ENCODE results near the gene GNPTG.

Gene GNPTG

DNA sequence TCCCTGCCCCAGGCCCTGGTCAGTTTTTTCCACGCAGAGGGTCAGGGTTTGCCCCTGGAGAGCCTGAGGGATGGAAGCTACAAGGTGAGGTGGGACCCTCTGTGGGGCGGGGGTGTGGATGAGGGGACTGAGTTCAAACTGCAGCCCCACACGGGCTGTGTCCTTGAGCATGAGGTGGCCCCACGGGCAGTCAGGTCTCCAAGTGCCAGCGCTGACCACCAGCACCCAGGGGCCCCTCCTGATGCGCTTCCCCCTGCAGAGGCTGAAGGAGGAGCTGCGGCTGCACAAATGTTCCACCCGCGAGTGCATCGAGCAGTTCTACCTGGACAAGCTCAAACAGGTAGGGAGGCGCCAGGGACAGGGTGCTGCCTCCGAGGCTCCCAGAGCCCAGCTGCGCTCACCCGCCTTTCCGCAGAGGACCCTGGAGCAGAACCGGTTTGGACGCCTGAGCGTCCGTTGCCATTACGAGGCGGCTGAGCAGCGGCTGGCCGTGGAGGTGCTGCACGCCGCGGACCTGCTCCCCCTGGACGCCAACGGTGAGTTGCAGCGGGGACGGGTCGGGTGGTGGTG, 4.4 kb upstream of the GNPTG start:
- DNase-seq (ENCODE audit: low read depth in 2 of 3, low spot score in 2 of 3) = no peak

DNA sequence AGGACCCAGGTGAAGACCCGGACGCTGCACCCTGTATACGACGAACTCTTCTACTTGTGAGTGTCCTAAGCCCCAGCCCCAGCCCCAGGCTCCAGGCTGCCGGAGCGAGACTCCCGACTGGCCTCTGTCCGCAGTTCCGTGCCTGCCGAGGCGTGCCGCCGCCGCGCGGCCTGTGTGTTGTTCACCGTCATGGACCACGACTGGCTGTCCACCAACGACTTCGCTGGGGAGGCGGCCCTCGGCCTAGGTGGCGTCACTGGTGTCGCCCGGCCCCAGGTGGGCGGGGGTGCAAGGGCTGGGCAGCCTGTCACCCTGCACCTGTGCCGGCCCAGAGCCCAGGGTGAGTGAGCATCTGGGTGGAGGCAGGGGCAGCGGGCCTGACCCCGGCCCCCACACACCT, 3.8 kb upstream of the GNPTG start:
- no peak for DNase-seq (ENCODE audit: low read depth in 2 of 3, low spot score in 2 of 3)

DNA sequence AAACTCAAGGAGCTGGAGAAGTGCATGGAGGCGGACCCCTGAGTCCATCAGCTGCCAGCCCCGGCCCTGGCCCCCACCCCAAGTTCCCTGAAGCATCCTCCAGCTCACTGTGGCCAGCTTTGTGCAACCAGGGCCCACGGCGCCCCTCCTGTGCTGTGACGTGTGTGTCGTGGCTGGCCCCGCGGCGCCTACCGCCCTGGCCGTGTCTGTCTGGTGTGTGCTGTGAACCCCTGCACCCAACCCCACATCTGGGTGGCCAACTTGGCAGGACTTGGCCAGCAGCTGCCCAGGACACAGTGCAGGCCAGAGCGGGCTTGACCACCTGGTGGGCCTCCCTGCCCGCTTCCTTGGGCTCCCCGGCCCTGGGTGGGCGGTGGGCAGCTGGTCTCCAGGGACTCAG, 3.3 kb upstream of the GNPTG start:
- no peak for DNase-seq (ENCODE audit: low read depth in 2 of 3, low spot score in 2 of 3)

DNA sequence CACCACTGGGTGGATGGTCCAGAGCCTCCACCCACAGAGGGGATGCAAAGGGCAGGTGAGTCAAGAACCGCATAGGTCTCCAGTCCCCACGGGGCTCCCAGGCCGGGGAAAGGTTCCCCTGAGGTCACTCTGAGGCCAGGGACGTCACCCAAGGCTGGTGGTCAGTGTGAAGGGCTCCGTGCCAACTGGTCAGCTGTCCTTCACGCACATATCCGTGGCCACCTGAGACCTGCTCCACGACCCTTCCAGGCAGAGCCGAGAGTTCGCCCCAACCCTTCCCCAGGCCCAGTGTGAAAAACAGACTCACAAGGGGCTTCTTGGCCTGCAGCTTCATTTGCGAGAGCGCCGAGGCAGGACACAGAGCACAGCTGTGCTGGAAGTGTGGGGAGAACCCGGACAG, 2.8 kb upstream of the GNPTG start:
- no peak for DNase-seq (ENCODE audit: low read depth in 2 of 3, low spot score in 2 of 3)

DNA sequence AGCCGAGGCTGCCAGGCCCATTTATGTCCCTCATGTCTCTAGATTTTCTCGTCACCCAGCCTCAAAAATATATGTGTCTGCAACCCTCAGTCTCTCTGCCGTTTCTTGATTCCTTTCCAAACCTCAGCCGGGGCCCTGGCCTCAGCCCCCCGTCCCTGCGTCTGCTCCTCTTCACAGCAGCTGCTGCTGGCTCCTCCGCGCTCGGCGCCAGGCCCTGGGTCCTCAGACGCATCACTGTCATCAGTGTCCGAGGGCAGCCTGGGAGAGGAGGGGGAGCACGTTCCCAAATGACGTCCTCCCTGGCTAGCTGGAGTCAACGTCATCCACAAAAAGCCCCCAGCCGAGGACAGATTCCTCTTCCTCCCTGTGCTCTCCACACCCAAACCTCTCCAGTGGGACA, 2.4 kb upstream of the GNPTG start:
- DNase-seq (ENCODE audit: low read depth in 2 of 3, low spot score in 2 of 3) = no peak

DNA sequence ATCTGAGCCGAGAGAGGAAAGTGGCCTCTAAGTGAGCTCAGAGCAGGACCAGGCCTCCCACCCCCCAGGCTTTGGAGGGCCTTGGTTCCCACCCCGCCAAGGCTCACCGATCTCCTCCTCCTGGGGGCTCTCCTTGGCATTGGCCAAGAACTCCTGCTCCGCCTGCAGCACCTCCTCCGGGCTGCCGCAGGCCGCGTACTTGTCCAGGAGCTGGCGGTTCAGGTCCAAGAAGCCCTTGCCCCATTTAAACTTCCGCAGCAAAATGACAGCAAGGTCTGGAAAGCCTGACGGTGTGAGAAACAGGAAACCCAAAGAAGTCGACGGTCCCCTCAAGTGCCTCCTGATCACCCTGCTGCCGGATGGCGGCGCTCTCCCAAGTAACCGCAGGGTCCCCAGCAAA, 1.8 kb upstream of the GNPTG start:
- no peak for DNase-seq (ENCODE audit: low read depth in 2 of 3, low spot score in 2 of 3)

DNA sequence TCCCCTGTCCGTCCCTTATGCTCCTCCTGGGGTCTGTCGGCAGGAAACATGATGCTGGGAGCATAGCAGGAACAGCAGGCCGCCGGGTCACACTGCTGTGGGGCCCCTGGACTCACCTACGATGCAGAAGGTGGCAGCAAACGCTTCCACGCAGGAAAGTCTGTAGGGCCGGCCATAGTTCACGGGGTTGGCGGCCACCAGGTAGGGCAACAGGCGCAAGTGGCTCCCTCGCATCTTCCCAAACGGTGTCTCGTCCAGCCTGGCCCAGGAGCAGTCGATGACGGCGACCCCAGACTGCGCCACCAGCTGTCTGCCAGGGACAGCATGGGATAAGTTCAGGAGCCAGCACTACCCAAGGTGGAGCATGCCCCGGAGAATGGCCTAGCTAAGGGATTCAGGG, 1.0 kb upstream of the GNPTG start:
- no peak for DNase-seq (ENCODE audit: low read depth in 2 of 3, low spot score in 2 of 3)

DNA sequence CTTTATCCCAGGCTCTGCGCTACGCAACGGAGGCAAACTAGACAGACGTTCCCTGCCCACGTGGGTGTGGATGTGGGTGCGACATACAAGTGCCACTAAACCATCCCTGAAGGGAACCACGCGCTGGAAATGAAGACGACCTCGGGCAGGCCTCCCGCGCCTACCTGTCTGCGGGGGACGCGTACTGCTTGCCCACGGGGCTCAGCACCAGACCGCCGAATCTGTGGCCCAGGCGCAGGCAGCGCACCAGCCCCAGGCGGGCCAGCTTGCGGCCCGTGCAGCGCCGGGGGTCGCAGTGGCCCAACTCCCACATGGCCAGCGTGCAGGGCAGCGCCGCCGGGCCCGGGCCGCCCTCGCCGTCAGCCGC, 533 bp upstream of the GNPTG start:
- no peak for DNase-seq (ENCODE audit: low read depth in 2 of 3, low spot score in 2 of 3)

DNA sequence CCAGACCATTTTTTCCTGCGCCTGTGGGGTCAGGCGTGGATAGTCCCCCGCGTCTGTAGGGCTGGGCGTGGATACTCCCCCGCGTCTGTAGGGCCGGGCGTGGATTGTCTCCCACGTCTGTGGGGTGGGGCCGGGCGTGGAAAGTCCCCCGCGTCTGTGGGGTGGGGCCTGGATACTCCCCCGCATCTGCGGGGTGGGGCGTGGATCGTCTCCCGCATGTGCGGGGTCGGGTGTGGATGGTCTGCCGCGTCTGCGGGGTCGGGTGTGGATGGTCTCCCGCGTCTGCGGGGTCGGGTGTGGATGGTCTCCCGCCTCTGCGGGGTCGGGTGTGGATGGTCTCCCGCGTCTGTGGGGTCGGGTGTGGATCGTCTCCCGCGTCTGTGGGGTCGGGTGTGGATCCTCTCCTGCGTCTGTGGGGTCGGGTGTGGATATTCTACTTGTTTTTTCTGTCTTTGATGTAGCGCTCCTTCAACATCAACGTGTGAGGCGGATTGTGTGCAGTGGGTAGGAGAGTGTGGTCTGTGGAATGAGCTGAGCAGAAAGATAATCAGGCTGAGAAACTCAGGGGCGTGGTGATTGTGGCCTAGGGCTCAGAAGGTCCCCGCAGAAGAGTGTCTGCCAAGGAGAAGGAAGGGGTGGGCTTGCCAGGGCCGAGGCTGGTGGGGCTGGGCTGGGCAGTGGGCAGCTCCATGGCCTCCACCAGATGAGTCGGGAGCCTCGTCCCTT, 3.2 kb downstream of the GNPTG start:
- DNase-seq (ENCODE audit: low read depth in 2 of 3, low spot score in 2 of 3) = no peak

DNA sequence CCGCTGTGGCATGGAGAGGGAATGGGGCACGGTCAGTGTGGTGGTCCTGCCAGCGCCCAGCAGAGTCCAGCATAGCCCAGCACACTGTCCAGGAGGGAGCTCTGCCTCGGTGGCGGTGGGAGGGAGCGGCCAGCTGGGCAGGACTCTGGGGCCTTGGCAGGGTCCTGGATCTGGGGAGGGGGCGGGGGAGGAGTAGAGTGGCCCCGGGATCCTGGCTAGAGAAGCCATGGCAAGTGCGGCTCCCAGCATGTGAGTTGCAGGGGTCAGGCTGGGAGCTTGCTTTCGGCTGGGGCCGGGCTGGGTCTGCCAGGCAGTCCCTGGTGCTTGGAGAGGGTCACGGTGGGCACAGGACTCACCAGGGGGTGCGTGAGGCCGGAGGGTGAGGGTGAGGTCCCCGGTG, 3.9 kb downstream of the GNPTG start:
- no peak for DNase-seq (ENCODE audit: low read depth in 2 of 3, low spot score in 2 of 3)

DNA sequence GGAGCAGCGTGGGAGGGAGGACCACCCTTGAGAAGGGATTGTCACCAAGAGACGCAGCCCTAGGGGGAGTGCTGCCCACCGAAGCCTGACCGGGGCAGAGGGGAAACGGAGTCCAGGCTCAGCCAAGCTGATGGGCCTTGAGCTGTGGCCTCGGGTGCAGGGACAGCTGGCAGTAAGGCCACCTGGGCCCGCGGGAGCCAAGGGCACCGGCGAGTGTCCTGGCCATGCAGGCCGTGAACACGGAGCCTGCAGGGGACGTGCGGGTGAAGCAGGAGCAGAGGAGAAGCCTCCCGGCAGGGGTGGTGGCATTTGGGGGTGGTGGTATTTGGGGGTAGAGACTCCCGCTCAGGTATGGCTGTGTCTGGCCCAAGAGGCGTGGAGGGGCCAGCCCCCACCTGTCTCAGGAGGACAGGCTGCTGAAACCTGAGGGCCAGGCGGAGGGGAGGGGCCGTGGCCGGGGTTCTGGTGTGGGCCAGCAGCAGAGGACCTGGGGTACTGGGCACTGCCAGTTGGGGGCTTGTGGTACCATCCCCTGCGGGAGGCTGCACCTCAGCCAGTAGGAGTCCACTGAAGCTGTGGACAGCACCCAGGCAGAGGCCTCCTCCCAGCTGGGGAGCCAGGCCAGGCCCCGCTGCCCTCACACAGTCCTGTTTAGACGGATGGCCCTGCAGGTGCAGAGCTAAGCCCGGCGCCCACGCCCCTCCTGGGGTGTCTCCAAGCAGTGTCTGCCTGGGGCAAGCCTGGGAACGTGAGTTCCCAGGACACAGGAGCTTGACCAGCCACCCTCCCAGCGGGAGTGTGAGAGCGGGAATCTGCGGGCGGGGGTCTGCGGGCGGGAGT, 4.5 kb downstream of the GNPTG start:
- no peak for DNase-seq (ENCODE audit: low read depth in 2 of 3, low spot score in 2 of 3)

DNA sequence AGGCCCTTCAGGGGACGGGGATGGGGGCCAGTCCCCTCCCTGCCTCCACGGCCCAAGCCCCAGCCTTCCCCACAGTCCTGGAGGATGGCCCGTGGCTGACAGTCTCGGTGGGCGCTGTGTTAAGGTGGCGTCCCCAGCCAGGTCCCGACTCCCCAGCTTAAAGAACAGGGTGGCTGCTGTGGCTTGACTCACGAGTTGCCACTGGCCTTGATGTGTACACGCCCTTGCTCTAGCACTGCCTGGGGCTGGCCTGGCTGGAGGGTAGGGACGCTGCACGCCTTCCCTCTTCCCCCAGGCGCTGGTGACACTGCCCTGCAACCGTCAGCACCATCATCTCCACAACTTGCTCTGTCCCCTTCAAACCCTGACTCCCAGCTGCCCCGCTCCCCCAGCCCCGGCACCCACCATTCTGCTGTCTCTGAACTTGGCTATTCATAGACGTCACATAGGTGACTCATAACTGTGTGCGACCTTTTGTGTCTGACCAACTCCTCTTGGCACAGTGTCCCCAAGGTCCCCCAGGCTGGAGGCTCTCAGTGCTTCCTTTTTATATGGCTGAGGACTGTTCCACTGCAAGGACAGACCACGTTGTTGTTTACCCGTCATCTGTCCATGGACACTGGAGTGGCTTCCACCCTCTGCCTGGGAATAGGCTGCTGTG, 6.3 kb downstream of the GNPTG start:
- DNase-seq (ENCODE audit: low read depth in 2 of 3, low spot score in 2 of 3) = no peak

DNA sequence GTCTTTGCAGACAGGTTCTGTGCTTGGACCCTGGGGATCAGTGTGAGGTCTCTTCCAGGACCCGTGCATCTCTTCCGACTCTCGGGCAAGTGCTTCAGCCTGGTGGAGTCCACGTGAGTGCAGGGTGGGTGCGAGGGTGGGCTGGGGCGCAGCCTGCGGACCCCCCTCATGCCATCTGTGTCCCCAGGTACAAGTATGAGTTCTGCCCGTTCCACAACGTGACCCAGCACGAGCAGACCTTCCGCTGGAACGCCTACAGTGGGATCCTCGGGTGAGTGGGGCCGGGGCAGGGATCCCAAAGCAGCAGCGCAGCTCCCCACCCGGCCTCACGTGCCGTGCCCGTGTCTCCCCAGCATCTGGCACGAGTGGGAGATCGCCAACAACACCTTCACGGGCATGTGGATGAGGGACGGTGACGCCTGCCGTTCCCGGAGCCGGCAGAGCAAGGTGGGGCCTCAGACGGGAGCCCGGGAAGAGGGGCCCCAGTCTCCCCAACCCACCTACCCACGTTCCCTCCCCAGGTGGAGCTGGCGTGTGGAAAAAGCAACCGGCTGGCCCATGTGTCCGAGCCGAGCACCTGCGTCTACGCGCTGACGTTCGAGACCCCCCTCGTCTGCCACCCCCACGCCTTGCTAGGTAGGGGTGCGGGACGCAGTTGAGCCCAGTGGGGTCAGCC, 10.1 kb downstream of the GNPTG start:
- DNase-seq (ENCODE audit: low read depth in 2 of 3, low spot score in 2 of 3) = no peak

DNA sequence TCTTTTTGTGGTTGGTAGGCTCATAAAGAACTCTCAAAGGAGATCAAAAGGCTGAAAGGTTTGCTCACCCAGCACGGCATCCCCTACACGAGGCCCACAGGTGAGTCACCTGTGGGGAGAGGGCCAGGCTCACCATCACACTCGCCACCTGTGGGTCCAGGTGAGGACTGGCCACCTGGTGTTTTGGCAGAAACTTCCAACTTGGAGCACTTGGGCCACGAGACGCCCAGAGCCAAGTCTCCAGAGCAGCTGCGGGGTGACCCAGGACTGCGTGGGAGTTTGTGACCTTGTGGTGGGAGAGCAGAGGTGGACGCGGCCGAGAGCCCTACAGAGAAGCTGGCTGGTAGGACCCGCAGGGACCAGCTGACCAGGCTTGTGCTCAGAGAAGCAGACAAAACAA, 11.1 kb downstream of the GNPTG start:
- no peak for DNase-seq (ENCODE audit: low read depth in 2 of 3, low spot score in 2 of 3)

DNA sequence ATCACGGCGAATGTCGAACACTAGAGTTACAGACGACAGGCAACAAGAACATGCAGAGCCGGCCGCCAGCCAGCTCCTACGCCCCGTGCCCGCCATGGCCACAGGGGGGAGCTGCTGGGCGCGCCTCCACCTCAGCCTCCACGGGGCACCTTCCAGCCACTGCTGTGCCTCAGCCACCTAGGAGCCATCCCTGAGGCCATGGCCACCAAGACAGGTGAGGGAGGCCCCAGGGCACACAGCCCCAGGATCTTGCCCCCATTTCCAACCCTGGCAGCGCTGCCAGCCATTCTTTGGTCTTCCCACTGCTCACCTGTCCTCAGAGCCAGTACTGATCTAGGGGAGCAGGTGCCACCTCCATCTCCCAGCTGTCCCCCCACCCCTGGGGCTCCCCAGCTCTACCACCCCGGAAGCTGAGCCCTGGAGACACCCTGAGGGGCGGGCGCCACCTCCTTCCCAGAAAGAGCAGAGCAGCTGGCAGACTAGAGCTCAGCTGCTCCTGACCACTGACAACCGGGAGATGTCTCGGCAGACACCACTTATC, 11.8 kb downstream of the GNPTG start:
- DNase-seq (ENCODE audit: low read depth in 2 of 3, low spot score in 2 of 3) = peak in 2 of 3 experiments; percentile 43 to 48

DNA sequence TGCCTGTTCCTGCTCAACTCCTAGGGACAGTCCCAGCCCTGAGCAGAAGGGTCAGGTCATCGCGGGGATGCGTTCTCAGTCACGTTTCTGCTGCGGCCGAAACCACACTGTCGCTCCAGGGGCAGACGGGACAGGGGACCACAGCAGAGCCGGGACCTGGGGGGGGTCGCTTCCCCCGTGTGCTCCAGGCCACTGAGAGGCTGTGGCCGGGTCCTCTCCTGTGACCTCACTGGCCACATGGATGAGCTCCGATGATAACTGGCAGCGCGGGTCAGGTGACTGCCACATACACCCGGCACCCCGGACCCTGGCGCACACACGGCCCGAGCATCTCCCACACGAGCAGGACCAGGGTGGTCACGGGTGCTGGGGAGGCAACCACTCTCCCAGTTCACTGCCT, 12.8 kb downstream of the GNPTG start:
- no peak for DNase-seq (ENCODE audit: low read depth in 2 of 3, low spot score in 2 of 3)

DNA sequence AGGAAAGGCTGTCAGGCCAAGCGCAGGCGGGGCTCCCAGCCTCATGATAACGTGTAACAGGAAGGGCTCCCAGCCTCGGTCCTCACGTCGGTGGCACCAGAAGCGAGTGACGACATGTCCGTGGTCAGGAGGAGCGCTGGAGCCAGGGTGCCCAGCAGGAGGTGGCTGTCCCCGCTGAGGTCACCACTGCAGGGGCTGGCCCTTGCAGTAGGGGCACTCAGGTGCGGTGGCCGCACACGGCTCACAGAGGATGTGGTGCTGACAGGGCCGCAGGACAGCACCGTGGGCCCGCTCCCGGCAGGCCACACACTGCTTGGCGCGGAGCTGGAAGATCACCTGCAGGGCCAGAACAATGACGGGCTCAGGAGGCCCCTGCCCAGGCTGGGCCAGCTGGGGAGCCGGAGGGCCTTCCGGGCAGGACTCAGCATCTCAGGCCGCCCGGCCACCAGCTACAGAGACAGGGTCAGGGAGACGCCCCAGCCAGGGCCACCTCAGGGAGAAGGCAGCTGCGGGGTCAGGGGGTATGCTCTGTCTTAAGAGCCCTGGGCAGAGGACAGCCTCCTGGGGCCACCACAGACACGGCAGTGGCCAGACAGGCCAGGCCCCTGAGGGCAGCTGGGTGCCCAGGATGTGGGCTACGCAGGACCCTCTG, 14.5 kb downstream of the GNPTG start:
- DNase-seq (ENCODE audit: low read depth in 2 of 3, low spot score in 2 of 3) = no peak

DNA sequence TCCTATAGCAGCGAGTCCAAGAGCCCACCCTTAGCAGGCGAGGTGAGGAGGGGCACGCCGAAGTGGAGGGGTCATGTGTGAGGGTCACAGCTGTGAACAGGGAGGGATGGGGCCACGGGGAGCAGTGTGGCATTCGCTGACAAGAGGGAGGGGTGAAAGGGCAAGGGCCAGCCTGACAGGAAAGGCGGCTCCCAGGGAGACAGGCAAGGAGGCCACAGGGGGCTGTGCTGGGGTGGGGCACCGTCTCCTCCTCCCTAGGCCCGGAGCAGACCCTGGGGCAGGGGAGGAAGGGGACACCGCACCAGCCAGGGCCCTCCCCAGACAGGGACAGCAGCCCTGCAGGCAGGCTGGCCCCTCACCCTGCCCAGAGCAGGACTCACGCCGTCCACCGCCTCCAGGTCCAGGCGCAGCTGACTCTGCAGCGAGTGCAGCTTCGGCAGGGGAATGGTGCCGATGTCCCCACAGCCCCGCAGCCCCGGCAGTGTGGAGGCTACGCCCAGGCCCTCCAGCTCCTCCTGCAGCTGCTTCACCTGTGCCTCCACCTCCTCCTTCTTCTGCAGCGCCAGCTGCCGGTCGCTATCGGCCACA, 15.1 kb downstream of the GNPTG start:
- DNase-seq (ENCODE audit: low read depth in 2 of 3, low spot score in 2 of 3) = no peak

DNA sequence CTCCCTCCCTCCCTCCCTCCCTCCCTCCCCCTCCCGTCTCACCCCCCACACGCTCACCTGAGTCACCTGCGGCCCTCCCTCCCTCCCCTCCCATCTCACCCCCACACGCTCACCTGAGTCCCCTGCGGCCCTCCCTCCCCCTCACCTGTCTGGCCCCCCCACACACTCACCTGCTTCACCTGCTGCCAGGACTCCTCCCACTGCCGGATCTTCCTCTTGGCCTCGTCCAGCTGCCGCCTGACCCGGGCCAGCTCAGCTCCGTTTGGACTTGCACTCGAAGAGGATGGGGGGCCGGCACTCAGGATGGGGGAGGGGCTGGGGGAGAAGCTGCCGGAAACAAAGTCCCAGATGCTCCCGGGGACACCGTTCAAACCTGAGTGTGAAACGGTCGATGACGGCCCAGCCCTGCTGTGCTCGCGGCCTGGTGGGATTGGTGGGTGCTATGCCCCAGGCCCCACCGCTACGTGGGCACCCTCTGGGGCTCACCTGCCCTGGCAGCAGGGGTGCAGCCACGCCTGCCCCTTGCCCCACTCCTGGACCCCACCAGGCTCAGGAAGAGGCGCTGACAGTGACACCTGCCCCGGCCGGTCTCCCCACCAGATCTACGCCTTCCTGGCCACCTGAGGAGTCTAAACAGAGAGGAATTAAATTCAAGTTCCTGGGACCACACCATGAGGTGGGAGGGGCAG, 15.9 kb downstream of the GNPTG start:
- DNase-seq (ENCODE audit: low read depth in 2 of 3, low spot score in 2 of 3) = no peak
